Stimulated activated CD4-positive, alpha-beta T cell treated with anti-CD3 and anti-CD28 coated beads, TNF-alpha, amount 100 ng/mL, for 1 hour (primary cell): ENCODE measurements around the gene JRKL.
"Not testable (repeated sequence)": the region's sequence is repeated elsewhere in the genome, so short reads cannot be mapped to it uniquely, and the experiment has no call there.

ENCODE experiments used
- DNase-seq, 3 donors: peaks; one replicate each; pipeline ENCODE4 v3.0.0-alpha.2; 2020; ENCODE audit warnings: low read depth in 3 of 3, low spot score in 1 of 3

JRKL gene

GRCh38 chr11:96393753-96394348, 4.0 kb downstream of the JRKL start:
- DNase-seq, result no peak

GRCh38 chr11:96394773-96395172, 5.0 kb downstream of the JRKL start:
- DNase-seq, result no peak

GRCh38 chr11:96396637-96397036, 6.8 kb downstream of the JRKL start:
- no peak for DNase-seq

GRCh38 chr11:96397863-96398262, 8.1 kb downstream of the JRKL start:
- no peak for DNase-seq

GRCh38 chr11:96400697-96401096, 10.9 kb downstream of the JRKL start:
- no peak for DNase-seq

GRCh38 chr11:96411412-96411811, 21.6 kb downstream of the JRKL start:
- not testable (repeated sequence) for DNase-seq

GRCh38 chr11:96412761-96413381, 23.1 kb downstream of the JRKL start:
- DNase-seq, result no peak

GRCh38 chr11:96413408-96413807, 23.6 kb downstream of the JRKL start:
- DNase-seq, result no peak

- DNase-seq, result no peak
These were observed 34.9 kb downstream of the JRKL start for GRCh38 chr11:96424693-96425092.

- no peak for DNase-seq
These were observed 40.9 kb downstream of the JRKL start for GRCh38 chr11:96430668-96431067.

GRCh38 chr11:96432654-96433053, 42.8 kb downstream of the JRKL start:
- DNase-seq, result not testable (repeated sequence)
